MCF 10A (cell line): ENCODE data around the gene SULT1E1. TPM values are rescaled to one million over a fixed set of nuclear protein-coding genes. Genes with fewer than 3 reads are reported as not detected.

Experiments
- BruUV-seq: library from RNA; stranded (reverse); fragments of 400-500 nt; replicated peaks from 2 replicates; lab custom pipeline; 2021; lab: Mats Ljungman, UMichigan
- CTCF ChIA-PET: fragments of 300-600 bp; sonication (Branson Sonifier 250); formaldehyde crosslinking; extraction: SDS; loops from one replicate; lab custom pipeline; 2021; ENCODE audit warnings: antibody characterized with exemption, inconsistent platforms; lab: Yijun Ruan, JAX
- POLR2A ChIA-PET: fragments of 300-600, 350-650 bp; sonication (Branson Sonifier 250); formaldehyde crosslinking; extraction: SDS; loops from one replicate; lab custom pipeline; 2020; ENCODE audit warnings: antibody characterized with exemption, inconsistent platforms; lab: Yijun Ruan, JAX
- DNase-seq: peaks from one replicate; pipeline ENCODE4 v3.0.0-alpha.2; 2018; ENCODE audit not compliant: unreplicated experiment
- H3K27ac Mint-ChIP-seq: one replicate; pipeline ENCODE4 v1.8.0; 2022; ENCODE audit warnings: mild to moderate bottlenecking, low read depth, mixed read lengths; ENCODE audit not compliant: unreplicated experiment
- H3K27me3 Mint-ChIP-seq: one replicate; pipeline ENCODE4 v1.8.0; 2022; ENCODE audit warnings: mixed read lengths; ENCODE audit not compliant: insufficient read depth, unreplicated experiment
- H3K36me3 Mint-ChIP-seq: one replicate; pipeline ENCODE4 v1.8.0; 2022; ENCODE audit warnings: mild to moderate bottlenecking, moderate library complexity, mixed read lengths; ENCODE audit not compliant: insufficient read depth, unreplicated experiment
- H3K4me1 Mint-ChIP-seq: one replicate; pipeline ENCODE4 v1.8.0; 2022; ENCODE audit warnings: mixed read lengths; ENCODE audit not compliant: insufficient read depth, unreplicated experiment
- H3K4me3 Mint-ChIP-seq: one replicate; pipeline ENCODE4 v1.8.0; 2022; ENCODE audit warnings: mild to moderate bottlenecking, moderate library complexity, mixed read lengths; ENCODE audit not compliant: unreplicated experiment
- H3K9me3 Mint-ChIP-seq: one replicate; pipeline ENCODE4 v1.8.0; 2022; ENCODE audit warnings: mixed read lengths; ENCODE audit not compliant: unreplicated experiment
- intact Hi-C: fragments of 100-400 bp; cut with micrococcal nuclease; formaldehyde crosslinking; loops from 2 replicates; pipeline ENCODE4 v1.14.1; 2022
- total RNA-seq: library from RNA; stranded (reverse); gene quantifications from 2 replicates; pipeline ENCODE4 v1.2.3, GENCODE V29; 2022
- TF ChIP-seq, protein P1 (sequence below): fragments of 200-600 bp; IDR thresholded peaks from one replicate; pipeline ENCODE4 v1.8.0; 2022; ENCODE audit warnings: antibody characterized with exemption, mild to moderate bottlenecking; ENCODE audit not compliant: unreplicated experiment

Gene SULT1E1
- total RNA-seq, 1 experiment from 2014 or later = 6.5 TPM

DNA sequence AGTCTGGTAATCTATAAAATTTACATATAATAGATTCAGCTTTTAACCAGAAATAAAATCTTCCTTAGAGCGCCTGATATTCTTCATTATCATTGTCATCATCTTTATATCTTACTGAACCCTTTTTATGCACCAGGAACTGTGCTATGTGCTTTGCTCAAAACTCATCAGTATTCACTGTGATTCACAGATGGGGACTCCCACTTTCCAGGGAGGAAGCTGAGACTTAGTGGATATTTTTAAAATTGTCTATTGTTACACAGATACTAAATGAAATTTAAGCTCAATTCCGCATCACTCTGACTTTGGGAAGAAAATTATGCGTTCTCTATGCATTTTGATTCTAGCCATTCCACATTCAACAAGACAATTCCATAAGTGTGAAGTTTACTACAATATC, 34.8 kb upstream of the SULT1E1 start:
- Mint-ChIP-seq H3K27ac (no peak overlapping the region), H3K4me1 (no peaks in the 10 kb centered on the region), H3K27me3 (peaks cover 64% of the 10 kb centered on the region), H3K36me3 (no peaks in the 10 kb centered on the region), H3K4me3 (no peak overlapping the region), H3K9me3 (no peaks in the 10 kb centered on the region)
- intact Hi-C loops = no loop called here
- BruUV-seq = no TSS peak
- POLR2A ChIA-PET = no interaction called here
- DNase-seq = no peak
- TF ChIP-seq, protein P1, sequence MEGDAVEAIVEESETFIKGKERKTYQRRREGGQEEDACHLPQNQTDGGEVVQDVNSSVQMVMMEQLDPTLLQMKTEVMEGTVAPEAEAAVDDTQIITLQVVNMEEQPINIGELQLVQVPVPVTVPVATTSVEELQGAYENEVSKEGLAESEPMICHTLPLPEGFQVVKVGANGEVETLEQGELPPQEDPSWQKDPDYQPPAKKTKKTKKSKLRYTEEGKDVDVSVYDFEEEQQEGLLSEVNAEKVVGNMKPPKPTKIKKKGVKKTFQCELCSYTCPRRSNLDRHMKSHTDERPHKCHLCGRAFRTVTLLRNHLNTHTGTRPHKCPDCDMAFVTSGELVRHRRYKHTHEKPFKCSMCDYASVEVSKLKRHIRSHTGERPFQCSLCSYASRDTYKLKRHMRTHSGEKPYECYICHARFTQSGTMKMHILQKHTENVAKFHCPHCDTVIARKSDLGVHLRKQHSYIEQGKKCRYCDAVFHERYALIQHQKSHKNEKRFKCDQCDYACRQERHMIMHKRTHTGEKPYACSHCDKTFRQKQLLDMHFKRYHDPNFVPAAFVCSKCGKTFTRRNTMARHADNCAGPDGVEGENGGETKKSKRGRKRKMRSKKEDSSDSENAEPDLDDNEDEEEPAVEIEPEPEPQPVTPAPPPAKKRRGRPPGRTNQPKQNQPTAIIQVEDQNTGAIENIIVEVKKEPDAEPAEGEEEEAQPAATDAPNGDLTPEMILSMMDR = no peak
- CTCF ChIA-PET = interaction anchor here (0.6 to 3.4 kb wide), 9 partner anchors 13 to 667 kb away, joined by 3 to 22 read pairs (median 4); no protein-coding TSS in a partner anchor

DNA sequence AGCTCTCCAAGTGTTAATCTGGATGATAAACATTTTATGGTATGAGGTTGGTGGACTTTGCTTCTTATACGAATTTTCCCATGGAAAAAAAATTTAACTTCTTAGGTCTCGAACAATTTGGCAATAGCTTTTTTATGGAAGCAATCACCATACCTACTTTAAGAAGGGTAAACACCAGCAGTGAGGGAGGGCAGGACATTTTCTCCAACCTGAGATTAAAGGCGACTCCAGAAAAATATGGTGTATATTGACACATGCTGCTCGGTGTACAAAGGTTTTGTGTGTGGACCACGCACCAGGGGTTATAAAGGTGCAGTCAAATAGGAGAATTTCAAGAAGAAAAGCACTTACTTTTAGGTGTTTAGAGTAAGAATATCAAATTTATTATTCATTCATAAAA, 34.2 kb upstream of the SULT1E1 start:
- peaks cover 59% of the 10 kb centered on the region for H3K27me3 Mint-ChIP-seq

DNA sequence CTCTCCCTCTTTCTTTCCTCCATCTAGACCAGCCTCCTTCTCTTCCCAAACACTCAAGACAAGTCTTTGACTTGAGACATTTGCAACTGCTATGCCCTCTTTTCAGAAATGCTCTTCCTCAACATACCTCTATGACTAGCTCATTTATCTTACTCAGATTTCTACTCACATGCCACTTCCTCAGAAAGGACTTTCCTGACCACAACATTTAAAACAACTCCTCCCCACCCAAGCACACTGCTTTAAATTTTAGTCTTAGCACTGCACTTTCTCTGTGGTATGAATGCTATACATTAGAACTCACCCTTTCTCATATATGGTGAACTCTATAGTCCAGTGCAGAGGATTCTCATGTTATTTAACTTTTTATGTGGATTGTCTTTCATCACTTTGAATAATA, 28.4 kb upstream of the SULT1E1 start:
- Mint-ChIP-seq H3K36me3 (no peaks in the 10 kb centered on the region), H3K4me1 (peaks cover 5% of the 10 kb centered on the region), H3K9me3 (no peaks in the 10 kb centered on the region), H3K27me3 (peaks cover 9% of the 10 kb centered on the region), H3K27ac (no peak overlapping the region), H3K4me3 (no peak overlapping the region)
- ChIA-PET CTCF (no interaction called here), POLR2A (no interaction called here)
- TF ChIP-seq, protein P1 = no peak
- BruUV-seq = no TSS peak
- no peak for DNase-seq
- intact Hi-C loops = no loop called here

More for the DNA sequence above, 34.2 kb upstream of the SULT1E1 start:
- ChIA-PET CTCF (interaction anchor here (0.6 to 3.4 kb wide), 10 partner anchors 12 to 667 kb away, joined by 3 to 22 read pairs (median 4); no protein-coding TSS in a partner anchor), POLR2A (no interaction called here)
- intact Hi-C loops = no loop called here
- Mint-ChIP-seq H3K9me3 (no peaks in the 10 kb centered on the region), H3K36me3 (no peaks in the 10 kb centered on the region), H3K27ac (no peak overlapping the region), H3K4me1 (no peaks in the 10 kb centered on the region), H3K4me3 (no peak overlapping the region)
- BruUV-seq = no TSS peak
- TF ChIP-seq, protein P1 = no peak
- no peak for DNase-seq

DNA sequence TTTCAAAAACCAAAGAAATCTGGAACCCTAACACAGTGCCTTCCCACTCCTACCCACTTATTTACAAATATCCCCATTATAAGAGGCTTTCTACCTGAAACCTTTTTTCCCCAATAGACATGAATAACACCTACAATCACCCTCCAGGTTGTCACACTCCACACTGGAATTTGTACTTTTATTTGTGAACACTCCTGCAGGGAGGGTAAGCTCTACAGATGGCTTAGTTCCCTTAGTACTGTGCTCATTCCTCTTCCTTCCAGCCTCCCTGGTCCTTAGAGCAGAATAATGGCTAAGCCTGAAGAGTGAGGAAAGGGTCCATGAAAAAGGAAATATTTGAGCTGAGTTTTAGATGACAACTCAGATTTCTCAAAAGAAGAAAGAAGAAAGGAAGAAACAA, 22.2 kb upstream of the SULT1E1 start:
- Mint-ChIP-seq H3K9me3 (no peaks in the 10 kb centered on the region), H3K36me3 (no peaks in the 10 kb centered on the region), H3K4me1 (no peaks in the 10 kb centered on the region), H3K27me3 (no peaks in the 10 kb centered on the region), H3K27ac (no peak overlapping the region), H3K4me3 (no peak overlapping the region)
- TF ChIP-seq, protein P1 = no peak
- ChIA-PET CTCF (interaction anchor here (0.5 to 4.9 kb wide), 14 partner anchors 9 to 677 kb away, joined by 3 to 88 read pairs (median 12); no protein-coding TSS in a partner anchor), POLR2A (no interaction called here)
- BruUV-seq = no TSS peak
- intact Hi-C loops = loop anchor here (5.0 kb wide), 2 partner anchors 300 to 675 kb away; no protein-coding TSS in a partner anchor
- DNase-seq = no peak
